GM12878 (cell line): ENCODE measurements around the gene KIN. TPM values are rescaled to one million over a fixed set of nuclear protein-coding genes. Genes with fewer than 3 reads are reported as not detected.

Source experiments
- ATAC-seq: fragments of 200-7000 bp; cut with Tn5 transposase; 3 replicates; pipeline ENCODE4 v1.9.1; 2020; ENCODE audit warnings: mild to moderate bottlenecking, moderate library complexity
- BruUV-seq: library from RNA; stranded (reverse); fragments of 400-500 nt; replicated peaks from 2 replicates; lab custom pipeline; 2021; lab: Mats Ljungman, UMichigan
- CTCF ChIA-PET: fragments of 300-600 bp; sonication (Branson Sonifier 250); formaldehyde crosslinking; extraction: SDS; loops from one replicate; lab custom pipeline; 2021; ENCODE audit warnings: inconsistent platforms; lab: Yijun Ruan, JAX
- POLR2A ChIA-PET: fragments of 350-600 bp; formaldehyde crosslinking; extraction: SDS; loops from one replicate; lab custom pipeline; 2021; ENCODE audit warnings: inconsistent platforms; lab: Charles Lee
- RAD21 ChIA-PET: fragments of 300-600 bp; sonication (Branson Sonifier 250); formaldehyde crosslinking; loops from one replicate; lab custom pipeline; 2023; ENCODE audit warnings: antibody characterized with exemption; ENCODE audit not compliant: unreplicated experiment; lab: Charles Lee
- SMC1A ChIA-PET: fragments of 300-600 bp; sonication (Branson Sonifier 250); formaldehyde crosslinking; loops from one replicate; lab custom pipeline; 2023; ENCODE audit not compliant: unreplicated experiment, uncharacterized antibody; lab: Charles Lee
- DNase-seq: peaks from one replicate; pipeline ENCODE4 v3.0.0-alpha.2; 2011; ENCODE audit warnings: low read depth, low spot score
- FAIRE-seq: peaks from 3 replicates; lab custom pipeline; 2011; peaks lifted over from hg19 to GRCh38; lab: Jason Lieb, UNC
- H2AFZ ChIP-seq: 2 replicates; pipeline ENCODE4 v1.6.0; 2011; ENCODE audit warnings: low read depth, low read length, control low read depth; ENCODE audit not compliant: control insufficient read depth
- H3K27ac ChIP-seq: 2 replicates; pipeline ENCODE4 v1.5.1; 2011; ENCODE audit warnings: control low read depth; ENCODE audit not compliant: control insufficient read depth, insufficient read depth
- H3K27me3 ChIP-seq, 2 experiments: replicated peaks in 1 of 2; 2 replicates each; pipeline versions ENCODE4 v1.6.0 to v1.6.1; 2011; ENCODE audit warnings: low read length in 1 of 2; ENCODE audit not compliant: control insufficient read depth in 2 of 2, insufficient read depth in 2 of 2
- H3K36me3 ChIP-seq, 2 experiments: 2 replicates each; pipeline ENCODE4 v1.5.1; 2011; ENCODE audit warnings: low read length in 1 of 2; ENCODE audit not compliant: control insufficient read depth in 2 of 2, insufficient read depth in 2 of 2
- H3K4me1 ChIP-seq: 2 replicates; pipeline ENCODE4 v1.6.1; 2011; ENCODE audit warnings: mild to moderate bottlenecking, low read length, moderate library complexity, mixed read lengths; ENCODE audit not compliant: control insufficient read depth, insufficient read depth
- H3K4me2 ChIP-seq: 2 replicates; pipeline ENCODE4 v1.6.0; 2011; ENCODE audit warnings: control low read depth; ENCODE audit not compliant: control insufficient read depth, insufficient read depth
- H3K4me3 ChIP-seq: fragments of 200-600 bp; sonication (generic); 2 replicates; pipeline ENCODE4 v1.5.1; 2016
- H3K79me2 ChIP-seq: 2 replicates; pipeline ENCODE4 v1.6.0; 2011; ENCODE audit warnings: low read length; ENCODE audit not compliant: control insufficient read depth, insufficient read depth
- H3K9ac ChIP-seq: 2 replicates; pipeline ENCODE4 v1.8.0; 2011; ENCODE audit warnings: low read length, control low read depth, mixed read lengths; ENCODE audit not compliant: control insufficient read depth, insufficient read depth
- H3K9me3 ChIP-seq: replicated peaks from 3 replicates; pipeline ENCODE4 v1.5.1; 2011; ENCODE audit warnings: mild to moderate bottlenecking, low read length; ENCODE audit not compliant: control insufficient read depth, insufficient read depth
- H4K20me1 ChIP-seq: 2 replicates; pipeline ENCODE4 v1.6.0; 2011; ENCODE audit not compliant: control insufficient read depth, insufficient read depth
- KDM1A ChIP-seq: fragments of 200-600 bp; sonication (generic); IDR thresholded peaks from 2 replicates; pipeline ENCODE4 v1.6.1; 2016; ENCODE audit warnings: borderline replicate concordance
- LARP7 ChIP-seq: fragments of 450-650 bp; IDR thresholded peaks from 2 replicates; pipeline ENCODE4 v1.6.1; 2017; ENCODE audit warnings: mild to moderate bottlenecking
- MEF2B ChIP-seq: fragments of 450-650 bp; IDR thresholded peaks from 2 replicates; pipeline ENCODE4 v1.6.1; 2018; ENCODE audit warnings: mild to moderate bottlenecking, moderate library complexity; ENCODE audit not compliant: partially characterized antibody, poor library complexity, severe bottlenecking
- NRF1 ChIP-seq: conservative IDR thresholded peaks from 2 replicates; pipeline ENCODE4 v1.6.1; 2011; ENCODE audit warnings: mild to moderate bottlenecking, low read depth, low read length, improper control_type of control experiment
- POU2F2 ChIP-seq: IDR thresholded peaks from 3 replicates; pipeline ENCODE4 v1.6.1; 2011; ENCODE audit warnings: low read depth, mild to moderate bottlenecking, low read length, borderline replicate concordance
- SKIL ChIP-seq: fragments of 450-650 bp; IDR thresholded peaks from 2 replicates; pipeline ENCODE4 v1.6.1; 2017; ENCODE audit warnings: mild to moderate bottlenecking, low read depth, inconsistent platforms; ENCODE audit not compliant: poor library complexity, severe bottlenecking
- SREBF2 ChIP-seq: IDR thresholded peaks from 2 replicates; pipeline ENCODE4 v1.6.1; 2012; ENCODE audit warnings: mild to moderate bottlenecking, low read length
- WGBS: methylation state at CpG from one replicate; pipeline ENCODE4 v1.1.6; 2016; ENCODE audit warnings: low lambda C conversion rate; ENCODE audit not compliant: insufficient replicate concordance, insufficient coverage; ENCODE audit errors: missing lambda C conversion rate; 5-methylcytosine and 5-hydroxymethylcytosine counted together
- in situ Hi-C: fragments of 300-500 bp; cut with MboI; formaldehyde crosslinking; loops from 9 replicates; pipeline ENCODE4 v1.14.3; 2018; ENCODE audit warnings: mixed read lengths
- intact Hi-C: fragments of 100-400 bp; cut with micrococcal nuclease; formaldehyde crosslinking; loops from one replicate; pipeline ENCODE4 v1.14.2; 2022; ENCODE audit not compliant: unreplicated experiment
- polyA plus RNA-seq, 11 experiments: library from polyadenylated mRNA; depleted of rRNA in 4 of 11; unstranded in 6 of 11; stranded (reverse) in 5 of 11; fragments of >200 nt; fragmentation: Nextera tagmentation in 4 of 11; fragmentation: Illumina TruSeq in 1 of 11; extraction: Ambion mirVana in 4 of 11; extraction: Trizol in 1 of 11; gene quantifications; 1 replicate in 1 of 11; 2 replicates in 10 of 11; pipeline versions ENCODE4 v1.2.1 to v1.2.3, GENCODE V29; 2011 to 2016; ENCODE audit warnings: inconsistent platforms in 2 of 11, missing spikeins in 2 of 11, low read depth in 1 of 11
- total RNA-seq, 4 experiments: library from RNA; depleted of rRNA in 3 of 4; stranded (reverse); fragments of >200 nt in 3 of 4; fragmentation: Illumina TruSeq in 1 of 4; extraction: Trizol in 1 of 4; gene quantifications; 2 replicates each; pipeline versions ENCODE4 v1.2.1 to v1.2.3, GENCODE V29; 2013 to 2021

Gene KIN
- total and polyA plus RNA-seq, 10 of the 15 experiments (the other 5 are each of a cell fraction or from before 2014, with no cell fraction given) = 6.8 to 33.2 (median 11.3) TPM

GRCh38 chr10:7734821-7735220, 53.0 kb downstream of the KIN start:
- H3K27ac ChIP-seq = no peak overlapping the region
- no peaks in the 10 kb centered on the region for H3K4me1 ChIP-seq
- intact Hi-C loops = no loop called here
- TF ChIP-seq SKIL = no peak
- H2AFZ ChIP-seq = no peak overlapping the region
- H3K79me2 ChIP-seq = no peaks in the 10 kb centered on the region
- no peak for FAIRE-seq
- 75% methylated on average over 13 of the region's 13 CpGs for WGBS
- no peak overlapping the region for H3K4me2 ChIP-seq
- RAD21 ChIA-PET = no interaction called here
- H3K9me3 ChIP-seq = no peaks in the 10 kb centered on the region
- POLR2A ChIA-PET = no interaction called here
- BruUV-seq = no TSS peak
- no peak overlapping the region for H3K4me3 ChIP-seq
- no peak for ATAC-seq
- DNase-seq = no peak
- H3K27me3 ChIP-seq = no peaks in the 10 kb centered on the region
- SMC1A ChIA-PET = no interaction called here
- H3K9ac ChIP-seq = no peak overlapping the region
- in situ Hi-C loops = no loop called here
- H3K36me3 ChIP-seq = no peaks in the 10 kb centered on the region
- CTCF ChIA-PET = no interaction called here
- no peaks in the 10 kb centered on the region for H4K20me1 ChIP-seq

DNA sequence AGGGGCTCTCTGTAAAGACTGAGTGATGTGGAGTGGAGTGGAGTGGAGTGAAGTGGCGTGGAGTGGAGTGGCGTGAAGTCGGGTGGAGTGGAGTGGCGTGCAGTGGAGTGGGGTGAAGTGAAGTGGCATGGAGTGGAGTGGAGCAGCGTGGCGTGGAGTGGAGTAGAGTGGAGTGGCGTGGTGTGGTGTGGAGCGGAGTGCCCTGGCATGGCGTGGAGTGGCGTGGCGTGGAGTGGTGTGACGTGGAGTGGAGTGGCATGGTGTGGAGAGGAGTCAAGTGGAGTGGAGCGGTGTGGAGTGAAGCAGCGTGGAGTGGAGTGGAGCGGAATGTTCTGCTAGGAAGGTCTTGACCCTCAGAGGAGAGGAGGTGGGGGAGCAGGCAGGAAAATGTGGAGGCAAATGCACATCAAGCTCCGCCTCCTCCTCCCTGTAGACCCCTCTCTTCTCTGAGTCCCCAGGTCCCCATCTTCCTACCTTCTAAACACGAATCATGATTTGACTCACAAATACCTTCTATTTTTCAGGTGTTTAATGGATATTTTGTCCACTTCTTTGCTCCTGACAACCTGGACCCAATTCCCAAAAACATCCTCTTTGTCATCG, 64.8 kb downstream of the KIN start:
- ATAC-seq (no peak), FAIRE-seq (no peak), DNase-seq (no peak)
- no peaks in the 10 kb centered on the region for H4K20me1 ChIP-seq
- TF ChIP-seq LARP7 (no peak), NRF1 (no peak), KDM1A (no peak), POU2F2 (no peak), MEF2B (no peak), SREBF2 (no peak)
- no peaks in the 10 kb centered on the region for H3K36me3 ChIP-seq
- no peaks in the 10 kb centered on the region for H3K4me1 ChIP-seq
- H3K27me3 ChIP-seq = no peaks in the 10 kb centered on the region; a peak in 2 of 4 replicates
- H3K79me2 ChIP-seq = no peaks in the 10 kb centered on the region
- H3K9ac ChIP-seq = no peak overlapping the region
- in situ Hi-C loops (no loop called here), intact Hi-C loops (no loop called here)
- H3K4me2 ChIP-seq = no peak overlapping the region
- no peak overlapping the region for H2AFZ ChIP-seq
- ChIA-PET SMC1A (no interaction called here), RAD21 (no interaction called here), CTCF (no interaction called here), POLR2A (no interaction called here)
- H3K4me3 ChIP-seq = no peak overlapping the region
- H3K27ac ChIP-seq = no peak overlapping the region
- WGBS = 37% methylated on average over 18 of the region's 18 CpGs
- BruUV-seq = no TSS peak
- no peaks in the 10 kb centered on the region for H3K9me3 ChIP-seq
